ENCODE data around the gene ZNF37A.
"Not testable (repeated sequence)": the region's sequence is repeated elsewhere in the genome, so short reads cannot be mapped to it uniquely, and the experiment has no call there.

ZNF37A gene

DNA sequence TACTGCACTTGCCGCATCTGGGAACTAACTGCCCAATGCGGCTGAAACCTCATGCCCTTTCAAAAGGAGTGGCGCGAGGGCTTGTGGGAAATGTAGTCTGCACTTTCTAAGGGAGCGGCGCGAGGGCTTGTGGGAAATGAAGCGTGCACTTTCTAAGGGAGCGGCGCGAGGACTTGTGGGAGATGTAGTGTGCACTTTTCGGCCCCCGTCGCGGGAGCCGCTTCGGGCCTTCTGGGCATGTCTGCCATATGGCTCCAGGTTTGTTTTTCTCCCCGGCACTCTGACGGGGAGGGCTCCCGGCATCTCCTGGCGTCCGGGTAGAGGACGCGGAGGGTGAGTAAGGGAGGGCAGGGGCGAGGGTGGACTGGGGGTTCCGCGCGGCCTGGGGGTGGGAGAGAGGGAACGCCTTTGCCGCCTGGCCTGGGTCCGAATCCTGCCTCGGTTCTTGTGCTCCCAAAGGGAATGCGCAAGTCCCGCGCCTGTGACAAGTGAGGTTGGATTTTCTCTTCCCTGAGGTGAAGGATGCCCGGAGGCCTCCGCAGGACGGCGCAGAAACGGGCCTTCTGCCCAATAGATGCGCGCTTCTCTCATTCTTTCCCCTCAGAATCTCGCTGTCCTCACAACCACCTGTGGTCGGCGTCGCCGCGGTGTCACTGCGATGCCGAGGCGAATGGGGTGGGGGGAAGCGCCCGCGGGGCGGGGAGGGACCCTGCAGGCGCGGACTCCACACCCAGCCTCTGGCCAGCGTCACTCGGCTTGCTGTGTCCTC, at the start of gene ZNF37A:
TSS of gene ZNF37A (plus strand) at position 180 of the 769 bp plus-strand sequence. CDS start 2,281 bp downstream, outside the sequence.
- in situ Hi-C loops (cut with MboI; ENCODE audit: low sequenced_read_pairs) = no loop called here

DNA sequence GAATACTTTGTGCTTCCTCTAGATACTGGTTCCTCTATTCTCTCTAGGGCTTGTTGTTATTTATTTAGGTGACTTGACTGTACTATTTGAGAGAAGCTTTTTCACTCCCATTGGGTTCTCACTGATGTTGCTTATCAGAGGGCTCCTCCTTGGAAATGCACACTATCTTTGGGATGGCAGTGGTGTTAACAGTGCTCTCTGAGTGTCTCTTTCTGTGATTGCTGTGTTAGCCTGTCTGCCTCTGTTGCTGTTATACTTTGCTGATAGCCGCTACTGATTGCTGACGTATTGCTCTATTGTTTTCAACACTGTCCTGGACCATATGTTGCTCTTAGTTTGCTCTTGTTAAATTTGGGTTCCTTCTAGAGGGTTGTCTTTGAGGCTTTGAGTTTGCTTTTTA, 49.0 kb upstream of the ZNF37A start:
- in situ Hi-C loops (cut with MboI; ENCODE audit: low sequenced_read_pairs) = no loop called here

DNA sequence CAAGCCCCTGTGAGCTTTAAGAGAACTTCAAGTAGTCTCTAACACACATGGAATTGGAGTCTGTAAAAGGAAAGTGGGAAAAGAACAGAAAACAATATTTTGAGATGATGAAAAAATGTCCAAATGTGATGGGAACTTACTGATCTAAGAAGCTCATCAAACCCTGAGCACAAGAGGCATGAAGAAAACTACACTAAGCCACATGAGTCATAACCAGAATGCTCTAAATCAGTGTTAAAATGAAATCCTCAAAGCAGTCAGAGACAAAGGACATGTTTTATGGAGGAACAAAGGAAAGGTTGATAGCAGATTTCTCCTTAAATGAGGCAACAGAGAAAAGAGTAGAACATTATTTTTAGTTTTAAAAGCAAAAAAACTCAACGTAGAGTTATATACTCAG, 46.5 kb upstream of the ZNF37A start:
- in situ Hi-C loops (cut with MboI; ENCODE audit: low sequenced_read_pairs) = no loop called here

DNA sequence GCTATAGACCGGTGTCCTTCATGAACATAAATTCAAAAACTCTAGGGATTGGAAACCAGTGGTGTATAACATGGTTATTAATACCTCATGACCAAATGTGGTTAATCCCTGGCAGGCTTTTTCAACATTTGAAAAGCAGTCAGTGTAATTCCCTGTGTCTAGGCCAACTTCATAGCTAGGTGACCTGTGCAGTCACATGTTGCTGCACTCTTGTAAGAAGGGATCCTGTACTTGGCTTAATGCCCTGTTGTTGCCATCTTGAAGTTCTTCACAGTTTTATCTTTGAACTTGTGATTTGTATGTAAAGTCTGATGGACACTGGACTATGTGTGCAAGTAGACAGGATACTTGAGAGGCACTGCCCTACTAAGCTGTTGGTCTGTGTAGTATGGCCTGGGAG, 43.9 kb upstream of the ZNF37A start:
- in situ Hi-C loops (cut with MboI; ENCODE audit: low sequenced_read_pairs) = no loop called here

DNA sequence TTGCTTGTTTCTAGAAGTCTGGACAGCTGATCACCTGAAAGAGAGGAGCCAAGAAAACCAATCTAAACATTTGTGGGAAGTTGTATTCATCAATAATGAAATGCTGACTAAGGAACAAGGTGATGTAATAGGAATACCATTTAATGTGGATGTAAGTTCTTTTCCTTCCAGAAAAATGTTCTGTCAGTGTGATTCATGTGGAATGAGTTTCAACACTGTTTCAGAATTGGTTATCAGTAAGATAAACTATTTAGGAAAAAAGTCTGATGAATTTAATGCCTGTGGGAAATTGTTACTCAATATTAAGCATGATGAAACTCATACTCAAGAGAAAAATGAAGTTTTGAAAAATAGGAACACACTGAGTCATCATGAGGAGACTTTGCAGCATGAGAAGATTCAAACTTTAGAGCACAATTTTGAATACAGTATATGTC, 39.8 kb upstream of the ZNF37A start:
- in situ Hi-C loops (cut with MboI; ENCODE audit: low sequenced_read_pairs) = no loop called here

DNA sequence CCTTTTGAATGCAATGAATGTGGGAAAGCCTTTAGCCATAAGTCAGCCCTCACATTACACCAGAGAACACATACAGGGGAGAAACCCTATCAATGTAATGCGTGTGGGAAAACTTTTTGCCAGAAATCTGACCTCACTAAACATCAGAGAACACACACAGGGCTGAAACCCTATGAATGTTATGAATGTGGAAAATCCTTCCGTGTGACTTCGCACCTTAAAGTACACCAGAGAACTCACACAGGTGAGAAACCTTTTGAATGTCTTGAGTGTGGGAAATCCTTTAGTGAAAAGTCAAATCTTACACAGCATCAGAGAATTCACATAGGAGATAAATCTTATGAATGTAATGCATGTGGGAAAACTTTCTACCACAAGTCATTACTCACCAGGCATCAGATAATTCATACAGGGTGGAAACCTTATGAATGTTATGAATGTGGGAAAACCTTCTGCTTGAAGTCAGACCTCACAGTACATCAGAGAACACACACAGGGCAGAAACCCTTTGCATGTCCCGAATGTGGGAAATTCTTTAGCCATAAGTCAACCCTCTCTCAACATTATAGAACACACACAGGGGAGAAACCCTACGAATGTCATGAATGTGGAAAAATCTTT, 38.8 kb upstream of the ZNF37A start:
- in situ Hi-C loops (cut with MboI; ENCODE audit: low sequenced_read_pairs) = not testable (repeated sequence)

DNA sequence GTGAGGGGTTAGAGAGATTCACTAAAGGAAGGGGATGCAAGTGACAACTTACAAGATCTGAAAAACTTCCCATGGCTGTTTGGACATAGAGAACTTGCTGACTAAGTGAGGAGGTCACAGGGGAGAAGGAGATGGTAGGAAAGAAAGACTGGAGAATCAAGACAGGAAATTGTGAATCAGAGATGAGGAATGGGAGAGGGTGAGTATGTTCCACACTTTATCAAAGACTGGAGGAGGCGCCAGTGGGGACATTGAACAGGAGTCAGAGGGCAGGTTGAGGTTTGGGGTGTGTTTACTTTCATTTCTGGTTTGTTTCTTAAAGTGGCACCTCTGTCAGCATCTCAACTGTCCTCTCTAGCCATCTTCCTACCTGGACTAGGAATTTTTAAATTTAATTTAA, 24.5 kb upstream of the ZNF37A start:
- in situ Hi-C loops (cut with MboI; ENCODE audit: low sequenced_read_pairs) = not testable (repeated sequence)

DNA sequence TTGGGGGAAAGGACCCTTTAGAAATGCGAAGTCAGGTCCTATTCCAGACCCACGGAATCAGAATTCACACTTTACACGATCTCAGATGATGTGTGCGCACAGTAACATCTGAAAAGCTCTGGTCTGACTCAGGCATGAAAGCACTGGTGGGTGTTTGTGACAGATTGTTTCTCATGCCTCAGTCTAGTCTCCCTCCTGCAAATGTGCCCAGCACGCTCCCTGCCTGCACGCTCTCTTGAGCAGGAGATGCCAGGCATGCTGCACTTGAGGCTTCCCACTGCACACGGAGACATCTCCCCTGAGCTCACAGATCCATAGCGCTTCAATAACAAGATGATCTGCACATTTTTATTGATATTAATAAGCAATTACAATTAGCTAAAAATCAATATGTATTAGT, 23.6 kb upstream of the ZNF37A start:
- in situ Hi-C loops (cut with MboI; ENCODE audit: low sequenced_read_pairs) = no loop called here

DNA sequence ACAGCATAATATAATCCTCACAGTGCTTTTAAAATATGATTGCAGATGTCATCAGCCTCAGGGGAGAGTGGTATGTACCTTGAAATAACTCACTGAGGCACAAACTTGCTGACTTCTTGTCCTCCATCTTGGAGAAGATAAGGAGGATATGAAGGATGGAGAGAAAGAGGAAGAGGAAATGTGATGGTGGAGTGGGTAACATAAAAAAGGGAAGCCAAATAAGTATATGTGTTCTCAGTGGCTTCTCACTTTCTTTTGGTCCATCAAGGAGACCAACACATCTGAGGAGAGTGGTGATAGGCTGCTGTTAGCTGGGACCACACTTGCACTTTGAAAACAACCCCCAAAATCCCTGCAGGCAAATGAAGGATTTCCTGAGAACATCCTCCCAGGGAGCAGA, 21.6 kb upstream of the ZNF37A start:
- in situ Hi-C loops (cut with MboI; ENCODE audit: low sequenced_read_pairs) = no loop called here

DNA sequence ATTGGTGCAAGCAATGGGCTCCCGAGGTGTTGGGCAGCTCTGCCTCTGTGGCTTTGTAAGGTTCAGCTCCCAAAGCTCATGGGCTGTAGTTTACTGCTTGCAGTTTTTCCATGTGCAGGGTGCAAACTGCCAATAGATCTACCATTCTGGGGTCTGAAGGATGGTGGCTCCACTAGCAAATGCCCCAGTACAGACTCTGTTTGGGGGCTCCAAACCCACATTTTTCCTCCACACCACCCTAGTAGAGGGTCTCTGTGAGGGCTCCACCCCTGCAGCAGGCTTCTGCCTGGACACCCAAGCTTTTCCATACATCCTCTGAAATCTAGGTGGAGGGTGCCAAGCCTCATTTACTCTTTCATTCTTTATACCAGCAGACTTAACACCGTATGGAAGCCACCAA, 17.4 kb upstream of the ZNF37A start:
- in situ Hi-C loops (cut with MboI; ENCODE audit: low sequenced_read_pairs) = no loop called here

DNA sequence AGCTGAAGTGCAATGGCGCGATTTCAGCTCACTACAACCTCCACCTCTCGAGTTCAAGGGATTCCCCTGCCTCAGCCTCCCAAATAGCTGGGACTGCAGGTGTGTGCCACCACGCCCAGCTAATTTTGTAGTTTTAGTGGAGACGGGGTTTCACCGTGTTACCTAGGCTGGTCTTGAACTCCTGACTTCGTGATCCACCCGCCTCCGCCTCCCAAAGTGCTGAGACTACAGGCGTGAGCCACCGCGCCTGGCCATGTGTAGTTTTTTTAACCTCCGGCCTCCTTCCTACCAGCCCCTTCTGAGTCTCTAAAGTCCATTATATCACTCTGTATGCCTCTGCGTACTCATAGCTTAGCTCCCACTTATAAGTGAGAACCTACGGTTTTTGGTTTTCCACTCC, 819 bp upstream of the ZNF37A start:
- in situ Hi-C loops (cut with MboI; ENCODE audit: low sequenced_read_pairs) = not testable (repeated sequence)

DNA sequence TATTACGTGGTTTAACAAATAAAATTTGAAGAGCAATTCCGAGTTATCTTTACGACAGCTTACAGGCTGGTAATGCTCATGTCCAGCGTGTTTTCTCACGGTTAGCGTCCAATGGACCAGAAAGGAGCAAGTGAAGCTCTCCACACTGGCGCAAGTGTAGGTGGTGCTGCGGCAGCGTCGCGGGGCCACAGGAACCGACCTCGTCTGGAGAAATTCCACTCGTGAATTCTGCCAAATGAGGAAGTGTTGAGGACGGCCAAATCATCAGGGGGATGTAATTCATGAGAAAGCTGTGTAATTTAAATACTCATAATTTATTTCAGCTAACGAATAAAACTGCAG, 350 bp upstream of the ZNF37A start:
- in situ Hi-C loops (cut with MboI; ENCODE audit: low sequenced_read_pairs) = no loop called here

DNA sequence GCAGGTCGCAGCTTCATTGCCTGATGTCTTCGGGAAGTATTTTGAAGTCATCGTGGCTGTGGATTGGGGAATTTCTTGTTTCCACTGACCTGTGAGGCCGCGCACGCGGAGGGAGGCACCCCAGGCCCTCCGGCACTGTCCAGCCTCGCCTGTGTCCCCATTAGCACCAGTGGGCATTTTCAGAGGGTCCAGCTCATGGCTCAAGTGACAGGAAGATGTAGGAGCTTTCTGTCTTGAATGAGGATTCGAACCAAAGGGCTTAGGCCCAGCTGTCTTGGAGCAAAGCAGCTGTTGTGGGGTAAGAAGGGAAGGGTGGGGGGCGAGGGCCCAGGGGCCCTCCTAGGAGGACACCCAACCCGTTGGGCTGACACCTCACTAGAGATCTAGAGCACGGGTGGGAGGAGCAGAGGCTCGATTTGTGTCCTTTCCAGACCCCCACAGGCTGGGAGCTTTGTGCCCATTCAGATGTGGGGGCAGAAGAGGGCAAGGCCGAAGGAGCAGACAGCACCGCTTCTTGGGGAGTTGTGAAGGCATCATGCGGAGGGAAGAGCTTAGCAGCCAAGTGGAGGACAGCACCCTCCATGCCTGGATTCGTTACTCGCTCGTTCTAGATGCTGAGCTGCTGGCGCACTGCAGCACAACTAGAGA, 914 bp downstream of the ZNF37A start:
- in situ Hi-C loops (cut with MboI; ENCODE audit: low sequenced_read_pairs) = no loop called here

DNA sequence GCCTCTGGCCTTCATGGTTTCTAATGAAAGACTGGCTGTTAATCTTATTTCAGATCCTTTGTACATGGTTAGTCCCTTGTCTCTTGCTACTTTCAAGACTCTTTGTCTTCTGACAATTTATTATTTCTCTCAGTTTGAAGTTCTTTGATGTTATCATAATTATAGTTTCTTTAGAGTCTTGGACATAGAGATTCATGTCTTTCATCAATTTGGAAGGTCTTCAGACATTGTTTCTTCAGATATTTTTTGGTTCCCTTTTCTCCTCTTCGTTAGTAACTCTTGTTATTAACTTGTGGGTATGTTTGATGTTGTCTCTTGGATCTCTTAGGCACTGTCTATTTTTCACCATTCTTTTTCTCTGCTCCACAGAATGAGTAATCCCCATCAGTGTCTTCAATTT, 8.7 kb downstream of the ZNF37A start:
- in situ Hi-C loops (cut with MboI; ENCODE audit: low sequenced_read_pairs) = no loop called here

DNA sequence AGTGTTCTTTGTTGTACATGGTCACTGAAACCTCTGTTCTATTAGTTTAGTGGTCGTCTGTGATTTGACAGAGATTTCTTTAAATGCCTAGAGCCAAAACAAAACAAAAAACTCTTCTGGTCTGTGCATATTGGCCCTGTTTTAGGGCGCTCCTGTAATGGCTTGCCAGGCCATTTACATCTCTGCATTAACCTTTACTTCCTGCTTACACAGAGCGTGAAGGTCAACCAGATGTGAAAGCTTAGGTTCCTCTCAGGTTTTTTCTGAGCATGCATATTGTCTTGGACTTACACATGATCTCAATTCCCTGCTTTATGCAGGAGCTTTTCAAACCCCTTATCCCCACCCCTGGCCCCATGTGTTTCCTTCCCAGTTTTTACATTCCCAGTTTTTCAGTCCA, 9.6 kb downstream of the ZNF37A start:
- in situ Hi-C loops (cut with MboI; ENCODE audit: low sequenced_read_pairs) = no loop called here

DNA sequence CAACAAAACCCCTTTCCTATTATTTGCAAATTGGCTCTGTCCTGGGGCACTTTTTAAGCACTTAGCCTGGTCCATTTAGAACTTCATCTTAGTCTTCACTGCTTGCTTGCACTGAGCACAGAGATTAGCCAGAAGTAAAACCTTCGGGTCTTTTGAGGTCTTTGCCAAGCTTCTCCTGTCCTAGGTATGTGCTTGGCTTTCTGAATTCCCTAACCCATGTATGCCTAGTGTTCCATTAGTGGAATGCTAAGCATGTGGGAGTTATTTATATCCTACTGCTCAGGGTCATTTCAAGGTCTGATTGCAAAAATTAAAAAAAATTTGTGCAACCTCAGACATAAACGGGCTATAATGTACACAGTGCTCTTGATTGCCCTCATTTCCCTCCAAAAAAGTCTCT, 18.0 kb downstream of the ZNF37A start:
- in situ Hi-C loops (cut with MboI; ENCODE audit: low sequenced_read_pairs) = no loop called here

DNA sequence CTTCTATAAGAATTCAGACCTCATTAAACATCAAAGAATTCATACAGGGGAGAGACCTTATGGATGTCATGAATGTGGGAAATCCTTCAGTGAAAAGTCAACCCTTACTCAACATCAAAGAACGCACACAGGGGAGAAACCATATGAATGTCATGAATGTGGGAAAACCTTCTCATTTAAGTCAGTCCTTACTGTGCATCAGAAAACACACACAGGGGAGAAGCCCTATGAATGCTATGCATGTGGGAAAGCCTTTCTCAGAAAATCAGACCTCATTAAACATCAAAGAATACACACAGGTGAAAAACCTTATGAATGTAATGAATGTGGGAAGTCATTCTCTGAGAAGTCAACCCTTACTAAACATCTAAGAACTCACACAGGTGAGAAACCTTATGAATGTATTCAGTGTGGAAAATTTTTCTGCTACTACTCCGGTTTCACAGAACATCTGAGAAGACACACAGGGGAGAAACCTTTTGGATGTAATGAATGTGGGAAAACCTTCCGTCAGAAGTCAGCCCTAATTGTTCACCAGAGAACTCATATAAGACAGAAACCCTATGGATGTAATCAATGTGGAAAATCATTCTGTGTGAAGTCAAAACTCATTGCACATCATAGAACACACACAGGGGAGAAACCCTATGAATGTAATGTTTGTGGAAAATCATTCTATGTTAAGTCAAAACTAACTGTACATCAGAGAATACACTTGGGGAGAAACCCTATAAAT, 24.1 kb downstream of the ZNF37A start:
- in situ Hi-C loops (cut with MboI; ENCODE audit: low sequenced_read_pairs) = no loop called here

DNA sequence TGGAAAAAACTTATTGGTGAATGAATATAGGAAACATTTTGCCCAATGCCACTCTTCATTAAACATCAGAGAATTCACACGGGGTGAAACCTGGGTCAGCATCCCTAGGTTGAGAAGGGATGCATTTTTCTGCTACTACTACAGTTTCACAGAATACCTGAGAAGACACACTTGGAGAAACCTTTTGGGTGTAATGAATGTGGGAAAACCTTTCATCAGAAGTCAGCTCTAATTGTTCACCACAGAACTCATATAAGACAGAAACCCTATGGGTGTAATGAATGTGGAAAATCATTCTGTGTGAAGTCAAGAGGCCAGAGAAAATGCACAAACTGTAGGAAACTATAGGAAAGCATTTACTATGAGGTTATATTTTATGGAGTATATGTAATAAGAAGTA, 24.9 kb downstream of the ZNF37A start:
- in situ Hi-C loops (cut with MboI; ENCODE audit: low sequenced_read_pairs) = no loop called here

DNA sequence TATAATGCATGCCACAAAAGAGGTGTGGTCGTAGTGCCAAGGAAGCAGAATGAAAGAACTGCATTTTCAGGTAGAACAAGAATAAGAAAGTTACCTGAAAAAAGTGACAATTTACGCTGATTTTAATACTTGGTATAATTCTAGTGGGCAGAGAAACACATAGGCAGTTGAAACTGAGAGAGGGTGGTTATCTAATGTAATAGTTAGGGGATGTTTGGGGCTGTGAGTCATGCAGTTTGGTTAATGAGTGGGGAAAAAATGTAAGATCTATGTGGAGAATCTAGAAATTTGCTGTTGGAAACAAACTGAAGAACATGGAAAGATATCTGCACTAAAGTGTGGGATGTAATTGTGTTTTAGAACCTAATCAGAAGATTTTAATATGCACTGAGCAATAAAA, 33.7 kb downstream of the ZNF37A start:
- in situ Hi-C loops (cut with MboI; ENCODE audit: low sequenced_read_pairs) = no loop called here

DNA sequence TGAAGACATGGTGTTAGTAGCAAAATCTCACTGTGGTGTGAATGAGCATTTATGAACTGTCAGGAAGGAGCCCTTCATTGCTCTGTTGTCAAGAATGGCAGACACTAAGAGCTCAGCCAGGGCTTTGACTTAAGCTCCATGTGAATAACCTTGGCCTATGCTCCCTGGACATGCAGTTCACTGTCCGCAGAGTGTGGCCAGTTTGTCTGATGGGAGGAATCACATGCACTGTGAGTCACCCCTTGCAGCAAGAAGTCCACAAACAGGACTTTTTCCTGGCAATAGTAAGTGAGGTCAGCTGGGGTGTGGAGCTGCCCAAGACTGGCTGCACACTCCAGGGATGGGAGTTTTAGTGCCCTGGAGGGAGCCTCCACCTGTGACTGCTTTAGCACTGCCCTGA, 49.5 kb downstream of the ZNF37A start:
- in situ Hi-C loops (cut with MboI; ENCODE audit: low sequenced_read_pairs) = no loop called here

DNA sequence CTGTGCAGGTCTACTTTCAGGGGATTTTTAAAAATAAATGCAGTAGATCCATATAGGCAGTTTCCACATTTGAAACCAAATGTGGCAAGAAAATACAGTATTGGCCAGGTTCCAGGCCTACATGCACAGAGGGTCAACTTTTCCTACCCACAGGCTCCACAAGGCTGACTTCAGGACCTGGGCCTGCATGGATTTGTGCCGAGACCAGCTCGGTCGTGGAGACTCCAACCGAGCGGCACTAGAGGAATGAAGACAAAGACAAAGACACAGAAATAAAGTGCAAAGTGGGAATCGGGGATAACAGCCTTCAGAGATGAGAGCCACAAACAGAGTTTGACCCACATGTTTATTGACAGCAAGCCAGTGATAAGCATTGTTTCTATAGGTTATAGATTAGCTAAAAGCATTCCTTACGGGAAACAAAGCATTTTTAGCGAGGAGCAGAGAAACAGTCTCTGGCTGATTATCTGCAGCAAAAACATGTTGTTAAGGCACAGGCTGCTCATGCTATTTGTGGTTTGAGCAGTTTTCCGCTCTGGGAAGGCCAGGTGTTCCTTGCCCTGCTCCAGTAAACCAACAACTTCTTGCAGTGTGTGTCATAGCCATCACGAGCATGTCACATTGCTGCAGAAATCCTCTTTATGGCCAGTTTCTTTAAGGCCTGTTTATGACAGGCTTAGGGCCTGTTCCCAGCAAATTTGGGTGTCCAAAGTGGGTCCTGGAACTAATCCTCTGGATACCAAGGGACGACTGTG, 52.6 kb downstream of the ZNF37A start:
- in situ Hi-C loops (cut with MboI; ENCODE audit: low sequenced_read_pairs) = no loop called here

Measured in HL-60/S4 treated with phorbol 12-myristate 13-acetate at 8.2 ng/mL for 4 days and 3 days (cell line).